Measurements from ENCODE around the gene LRRC63.

DNA sequence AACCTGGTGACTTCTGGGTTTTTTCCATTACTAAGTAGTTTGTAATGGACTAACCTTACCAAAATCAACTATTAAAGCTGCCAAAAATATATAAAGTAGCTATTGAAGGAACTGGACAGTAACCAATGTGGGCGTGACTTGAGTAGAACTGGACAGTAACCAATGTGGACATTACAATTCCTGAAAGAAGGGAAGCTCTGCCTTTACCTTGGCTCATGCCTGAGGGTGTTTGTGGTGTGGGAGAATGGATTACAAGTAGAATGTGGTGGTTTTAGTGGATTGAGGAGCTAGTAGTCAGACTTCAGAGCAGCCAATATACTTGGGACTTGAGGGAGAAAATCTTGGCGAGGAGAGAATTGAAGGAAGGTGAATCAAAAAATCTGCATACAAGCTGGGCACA lies 17.5 kb downstream of the LRRC63 start:
- TF ChIP-seq, protein P1, sequence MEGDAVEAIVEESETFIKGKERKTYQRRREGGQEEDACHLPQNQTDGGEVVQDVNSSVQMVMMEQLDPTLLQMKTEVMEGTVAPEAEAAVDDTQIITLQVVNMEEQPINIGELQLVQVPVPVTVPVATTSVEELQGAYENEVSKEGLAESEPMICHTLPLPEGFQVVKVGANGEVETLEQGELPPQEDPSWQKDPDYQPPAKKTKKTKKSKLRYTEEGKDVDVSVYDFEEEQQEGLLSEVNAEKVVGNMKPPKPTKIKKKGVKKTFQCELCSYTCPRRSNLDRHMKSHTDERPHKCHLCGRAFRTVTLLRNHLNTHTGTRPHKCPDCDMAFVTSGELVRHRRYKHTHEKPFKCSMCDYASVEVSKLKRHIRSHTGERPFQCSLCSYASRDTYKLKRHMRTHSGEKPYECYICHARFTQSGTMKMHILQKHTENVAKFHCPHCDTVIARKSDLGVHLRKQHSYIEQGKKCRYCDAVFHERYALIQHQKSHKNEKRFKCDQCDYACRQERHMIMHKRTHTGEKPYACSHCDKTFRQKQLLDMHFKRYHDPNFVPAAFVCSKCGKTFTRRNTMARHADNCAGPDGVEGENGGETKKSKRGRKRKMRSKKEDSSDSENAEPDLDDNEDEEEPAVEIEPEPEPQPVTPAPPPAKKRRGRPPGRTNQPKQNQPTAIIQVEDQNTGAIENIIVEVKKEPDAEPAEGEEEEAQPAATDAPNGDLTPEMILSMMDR (conservative IDR thresholded peaks at IDR 0.05): no peak
- TF ChIP-seq ZFX (IDR thresholded peaks at IDR 0.05): no peak
